Measurements from ENCODE around the gene TINAG. TPM values are rescaled to one million over a fixed set of nuclear protein-coding genes. Genes with fewer than 3 reads are reported as not detected.

Gene TINAG
- polyA plus RNA-seq, 1 experiment = not detected

DNA sequence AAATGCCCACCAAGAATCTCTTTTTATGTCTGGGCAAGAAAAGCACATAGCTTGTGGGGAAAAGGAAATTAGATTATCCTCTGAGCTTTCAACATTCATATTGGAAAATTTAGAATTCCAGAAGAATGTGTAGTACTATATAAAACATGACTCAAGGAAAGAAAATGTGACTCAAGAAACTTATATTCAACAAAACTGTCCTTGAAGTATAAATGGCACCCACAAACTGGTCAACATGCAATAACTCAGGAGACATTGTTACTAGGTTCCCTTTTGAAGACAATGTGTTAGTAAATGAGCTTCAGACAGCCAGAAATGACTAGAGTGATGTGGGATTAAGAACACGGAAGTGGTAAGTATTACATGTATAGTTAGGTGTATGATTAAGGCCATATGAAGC is 26.1 kb upstream of the TINAG start:
- peak; percentile 92 for DNase-seq (ENCODE audit: low read depth)
- TF ChIP-seq, protein P1, sequence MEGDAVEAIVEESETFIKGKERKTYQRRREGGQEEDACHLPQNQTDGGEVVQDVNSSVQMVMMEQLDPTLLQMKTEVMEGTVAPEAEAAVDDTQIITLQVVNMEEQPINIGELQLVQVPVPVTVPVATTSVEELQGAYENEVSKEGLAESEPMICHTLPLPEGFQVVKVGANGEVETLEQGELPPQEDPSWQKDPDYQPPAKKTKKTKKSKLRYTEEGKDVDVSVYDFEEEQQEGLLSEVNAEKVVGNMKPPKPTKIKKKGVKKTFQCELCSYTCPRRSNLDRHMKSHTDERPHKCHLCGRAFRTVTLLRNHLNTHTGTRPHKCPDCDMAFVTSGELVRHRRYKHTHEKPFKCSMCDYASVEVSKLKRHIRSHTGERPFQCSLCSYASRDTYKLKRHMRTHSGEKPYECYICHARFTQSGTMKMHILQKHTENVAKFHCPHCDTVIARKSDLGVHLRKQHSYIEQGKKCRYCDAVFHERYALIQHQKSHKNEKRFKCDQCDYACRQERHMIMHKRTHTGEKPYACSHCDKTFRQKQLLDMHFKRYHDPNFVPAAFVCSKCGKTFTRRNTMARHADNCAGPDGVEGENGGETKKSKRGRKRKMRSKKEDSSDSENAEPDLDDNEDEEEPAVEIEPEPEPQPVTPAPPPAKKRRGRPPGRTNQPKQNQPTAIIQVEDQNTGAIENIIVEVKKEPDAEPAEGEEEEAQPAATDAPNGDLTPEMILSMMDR (IDR thresholded peaks at IDR 0.05; ENCODE audit: insufficient read depth, low read depth, low read length) = no peak
- Histone ChIP-seq H3K4me3 (ENCODE audit: low read depth, low read length) (no peak overlapping the region), H3K27me3 (ENCODE audit: control insufficient read depth, insufficient read depth, low read length) (no peaks in the 10 kb centered on the region), H3K36me3 (ENCODE audit: control insufficient read depth, insufficient read depth, low read length) (no peaks in the 10 kb centered on the region)
- ChIA-PET POLR2A (interaction anchor here (0.6 to 0.7 kb wide), 2 partner anchors 18 to 297 kb away, joined by 3 read pairs; no protein-coding TSS in a partner anchor), CTCF (interaction anchor here (0.7 to 1.2 kb wide), 2 partner anchors 15 to 18 kb away, joined by 4 read pairs; no protein-coding TSS in a partner anchor)

DNA sequence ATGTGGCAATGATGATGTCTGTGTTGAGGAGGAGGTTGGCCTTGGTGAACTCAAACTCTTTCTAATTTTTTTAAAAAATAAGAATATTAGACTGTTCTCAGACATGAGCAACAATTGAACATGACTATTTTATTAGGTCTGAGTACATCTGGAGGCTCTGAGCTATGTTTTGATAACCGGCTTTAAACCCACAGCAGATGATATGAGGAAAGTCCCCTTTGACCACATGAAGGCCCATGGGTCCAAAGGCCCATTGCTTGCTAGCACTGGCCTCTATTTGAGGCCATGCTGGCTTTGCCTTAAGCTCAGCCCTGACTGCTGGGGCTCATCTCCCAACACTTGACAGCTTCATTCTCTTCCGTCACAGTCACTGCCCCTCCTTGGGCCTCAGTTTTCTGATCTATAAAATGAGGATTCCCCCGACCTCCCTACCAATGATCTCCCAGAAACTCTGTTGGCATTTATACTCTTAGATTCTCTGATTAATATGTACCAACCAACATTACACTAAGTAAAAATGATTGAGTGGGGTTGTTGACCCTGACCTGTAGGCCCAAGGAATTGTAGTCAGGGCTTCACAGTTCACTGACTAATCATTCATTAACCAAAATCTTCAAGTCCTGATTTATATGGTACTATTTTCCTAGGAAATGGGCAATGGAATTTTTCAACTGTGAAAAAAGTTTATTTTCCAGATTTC is 23.9 kb upstream of the TINAG start:
- H3K4me3 ChIP-seq (ENCODE audit: low read depth, low read length) = no peak overlapping the region
- TF ChIP-seq, protein P1 (IDR thresholded peaks at IDR 0.05; ENCODE audit: insufficient read depth, low read depth, low read length) = no peak
- ChIA-PET POLR2A (no interaction called here), CTCF (interaction anchor here (1.2 kb wide), 1 partner anchor 19 kb away, joined by 3 read pairs; no protein-coding TSS in a partner anchor)
- H3K36me3 ChIP-seq (ENCODE audit: control insufficient read depth, insufficient read depth, low read length) = no peaks in the 10 kb centered on the region
- H3K27me3 ChIP-seq (ENCODE audit: control insufficient read depth, insufficient read depth, low read length) = no peaks in the 10 kb centered on the region
- peak; percentile 50 for DNase-seq (ENCODE audit: low read depth)

DNA sequence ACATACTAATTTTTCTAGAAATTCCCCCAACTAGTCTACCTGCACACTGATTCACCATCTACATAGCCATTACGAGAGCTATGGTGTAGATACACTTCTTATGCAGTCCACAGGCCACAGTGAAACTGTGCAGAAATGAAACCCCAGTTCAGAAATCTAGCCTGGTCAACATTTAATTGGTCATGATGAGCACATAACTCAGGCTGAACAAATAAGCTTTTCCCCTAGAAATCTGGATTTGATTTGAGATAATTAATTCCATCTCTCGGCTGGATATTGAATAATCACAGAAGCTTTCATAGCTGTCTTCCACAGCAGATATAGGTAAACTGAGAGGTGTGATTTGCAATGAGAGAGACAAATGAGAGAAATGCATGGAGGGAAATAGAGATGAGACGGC is 22.6 kb upstream of the TINAG start:
- Histone ChIP-seq H3K27me3 (ENCODE audit: control insufficient read depth, insufficient read depth, low read length) (no peaks in the 10 kb centered on the region), H3K4me3 (ENCODE audit: low read depth, low read length) (no peak overlapping the region), H3K36me3 (ENCODE audit: control insufficient read depth, insufficient read depth, low read length) (no peaks in the 10 kb centered on the region)
- CTCF ChIA-PET = interaction anchor here (1.6 kb wide), 1 partner anchor 300 kb away, joined by 4 read pairs; no protein-coding TSS in a partner anchor
- POLR2A ChIA-PET = no interaction called here
- TF ChIP-seq, protein P1 (IDR thresholded peaks at IDR 0.05; ENCODE audit: insufficient read depth, low read depth, low read length) = no peak
- peak; percentile 36 for DNase-seq (ENCODE audit: low read depth)

DNA sequence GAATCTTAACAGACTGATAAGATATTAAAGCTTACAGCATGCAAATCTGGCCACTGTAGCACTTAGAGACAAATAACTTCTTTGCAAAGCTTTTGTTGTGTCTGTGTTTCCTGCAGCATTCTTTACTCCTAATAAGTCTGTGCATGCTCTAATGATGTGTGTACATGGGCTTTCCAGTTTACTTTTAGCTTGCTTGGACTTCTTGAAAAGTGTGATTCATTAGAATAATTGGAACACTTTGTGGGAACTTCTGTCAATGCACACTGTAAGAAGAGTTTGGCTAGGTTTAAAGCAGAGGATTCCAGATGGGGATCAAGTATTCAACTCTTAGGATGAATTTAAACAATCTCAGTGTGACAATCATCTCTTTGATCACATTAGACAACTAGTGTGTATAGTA is 22.1 kb upstream of the TINAG start:
- H3K4me3 ChIP-seq (ENCODE audit: low read depth, low read length) = no peak overlapping the region
- TF ChIP-seq, protein P1 (IDR thresholded peaks at IDR 0.05; ENCODE audit: insufficient read depth, low read depth, low read length) = no peak
- DNase-seq (ENCODE audit: low read depth) = peak; percentile 18

DNA sequence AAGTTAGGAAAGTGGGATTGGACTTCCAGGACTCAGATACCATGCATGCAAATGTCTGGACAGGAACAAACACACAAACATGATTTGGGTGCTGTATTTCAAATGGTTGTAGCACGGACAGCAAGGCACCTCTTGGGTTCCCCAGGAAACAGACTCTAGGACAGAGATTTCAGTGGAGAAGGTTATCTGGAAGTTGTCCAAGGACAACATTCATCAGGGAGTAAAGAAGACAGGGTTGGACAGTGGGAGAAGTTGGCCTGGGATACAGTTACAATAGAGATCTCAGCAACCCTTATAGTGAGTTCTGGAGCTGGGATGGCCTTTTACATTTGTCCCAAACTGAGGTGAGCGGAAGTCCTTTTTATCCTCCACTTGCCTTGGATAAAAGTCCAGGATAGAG is 19.8 kb upstream of the TINAG start:
- H3K27me3 ChIP-seq (ENCODE audit: control insufficient read depth, insufficient read depth, low read length) = no peaks in the 10 kb centered on the region
- CTCF ChIA-PET = interaction anchor here (1.3 kb wide), 1 partner anchor 46 kb away, joined by 3 read pairs; no protein-coding TSS in a partner anchor
- DNase-seq (ENCODE audit: low read depth) = no peak
- TF ChIP-seq, protein P1 (IDR thresholded peaks at IDR 0.05; ENCODE audit: insufficient read depth, low read depth, low read length) = no peak
- POLR2A ChIA-PET = no interaction called here
- H3K4me3 ChIP-seq (ENCODE audit: low read depth, low read length) = no peak overlapping the region
- no peaks in the 10 kb centered on the region for H3K36me3 ChIP-seq (ENCODE audit: control insufficient read depth, insufficient read depth, low read length)

More for the DNA sequence above, 22.1 kb upstream of the TINAG start:
- H3K27me3 ChIP-seq (ENCODE audit: control insufficient read depth, insufficient read depth, low read length) = no peaks in the 10 kb centered on the region
- ChIA-PET CTCF (interaction anchor here (1.2 to 1.6 kb wide), 2 partner anchors 41 to 301 kb away, joined by 4 read pairs; no protein-coding TSS in a partner anchor), POLR2A (no interaction called here)
- H3K36me3 ChIP-seq (ENCODE audit: control insufficient read depth, insufficient read depth, low read length) = no peaks in the 10 kb centered on the region
